ENCODE data around the gene UBQLN4.
"Not testable (repeated sequence)": the region's sequence is repeated elsewhere in the genome, so short reads cannot be mapped to it uniquely, and the experiment has no call there.

UBQLN4 gene

DNA sequence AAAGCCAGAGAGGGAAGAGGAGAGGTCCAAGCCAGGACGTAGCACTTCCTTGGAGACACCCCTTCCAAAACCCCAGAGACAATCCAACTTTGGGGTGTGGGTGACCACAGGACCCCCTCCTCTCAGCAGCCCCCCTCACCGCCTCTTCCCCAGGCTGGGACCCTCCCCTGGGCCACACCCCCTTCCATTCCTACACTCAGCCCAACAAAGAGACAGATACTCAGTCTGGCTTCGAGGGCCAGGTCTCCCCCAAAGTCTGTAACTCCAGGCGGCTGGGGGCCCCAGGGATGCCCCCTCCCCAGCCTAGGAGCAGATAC, 27.2 kb upstream of the UBQLN4 start:
- no peak for DNase-seq

DNA sequence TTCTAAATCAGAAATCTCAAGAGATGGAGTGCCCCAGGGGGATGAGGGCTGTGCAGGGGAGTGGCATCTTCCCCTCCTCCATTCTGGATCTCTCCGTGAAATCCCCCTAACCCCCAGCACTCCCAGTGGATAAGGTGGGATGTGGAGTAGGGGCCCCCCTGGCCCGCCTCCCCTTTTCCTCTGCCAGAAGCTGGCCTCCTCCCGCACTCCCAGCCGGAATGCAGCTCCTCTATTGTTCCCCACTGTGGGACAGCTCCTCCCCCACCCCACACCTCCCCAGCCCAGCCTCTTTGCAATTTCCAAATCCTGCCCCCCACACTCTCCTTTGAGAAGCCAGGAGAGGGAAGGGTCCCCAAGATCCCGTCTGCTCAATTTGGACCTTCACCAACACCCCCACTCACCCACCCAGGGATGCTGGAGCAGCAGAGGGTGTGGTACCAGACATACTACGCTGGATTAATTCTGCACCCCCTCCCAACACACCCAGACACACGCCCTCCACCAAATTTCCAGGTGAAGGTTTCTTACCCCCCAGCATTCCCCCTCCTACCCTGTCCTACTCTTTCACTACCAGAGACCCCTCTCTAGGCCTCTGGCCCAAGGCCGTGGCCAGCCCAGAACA, 26.8 kb upstream of the UBQLN4 start:
- no peak for DNase-seq

DNA sequence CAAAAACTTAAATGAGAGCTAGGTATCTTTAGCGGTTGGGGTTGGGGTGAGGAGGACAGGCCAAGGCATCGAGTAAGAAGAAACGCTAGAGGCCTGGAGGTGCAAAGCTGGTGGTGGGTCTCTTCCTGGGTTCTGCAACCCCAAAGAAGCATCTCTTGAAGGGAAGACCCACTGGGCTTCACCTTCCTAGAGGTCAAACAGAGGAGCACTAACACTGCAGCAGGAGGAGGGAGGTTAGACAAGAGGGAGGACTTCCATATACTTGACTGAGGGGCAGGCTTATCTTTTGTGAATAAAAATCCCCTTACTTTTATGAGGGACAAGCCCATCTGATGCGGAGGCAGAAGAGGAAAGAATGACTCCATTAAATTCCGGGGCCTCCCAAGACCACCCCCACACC, 26.2 kb upstream of the UBQLN4 start:
- DNase-seq: no peak

DNA sequence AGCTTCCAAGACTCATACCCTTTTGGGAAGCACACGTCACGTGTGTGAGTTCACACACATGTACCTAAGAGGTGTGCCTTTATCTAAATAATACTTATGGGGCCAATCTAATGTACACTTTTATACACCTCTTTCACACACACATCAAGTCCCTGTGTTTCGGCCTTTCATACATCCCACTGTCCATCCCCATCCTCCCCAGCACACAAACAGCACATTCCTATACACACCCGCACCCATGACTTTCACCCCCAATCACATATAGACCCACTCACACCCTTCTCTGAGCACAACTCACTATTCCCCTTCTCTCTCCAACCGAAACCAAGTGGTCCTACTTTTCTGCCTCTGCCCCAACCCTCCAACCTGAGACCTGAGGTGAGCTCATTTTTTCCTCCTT, 25.1 kb upstream of the UBQLN4 start:
- DNase-seq: no peak

DNA sequence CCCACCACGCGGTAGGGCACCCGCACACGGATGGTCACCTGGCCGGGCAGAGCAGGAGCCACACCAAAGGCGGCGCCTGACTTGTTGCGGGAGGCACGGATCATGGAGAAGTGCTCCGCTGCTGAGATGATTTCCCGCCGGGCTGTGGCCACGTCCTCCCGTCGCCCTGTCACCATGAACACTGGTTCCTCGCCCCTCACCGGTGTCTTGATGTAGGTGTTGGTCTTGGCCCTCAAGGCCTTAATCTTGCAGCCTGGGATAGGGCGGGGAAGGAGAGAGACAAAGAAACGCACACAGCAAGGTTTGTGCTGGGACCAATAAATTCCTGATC, 23.8 kb upstream of the UBQLN4 start:
- no peak for DNase-seq

DNA sequence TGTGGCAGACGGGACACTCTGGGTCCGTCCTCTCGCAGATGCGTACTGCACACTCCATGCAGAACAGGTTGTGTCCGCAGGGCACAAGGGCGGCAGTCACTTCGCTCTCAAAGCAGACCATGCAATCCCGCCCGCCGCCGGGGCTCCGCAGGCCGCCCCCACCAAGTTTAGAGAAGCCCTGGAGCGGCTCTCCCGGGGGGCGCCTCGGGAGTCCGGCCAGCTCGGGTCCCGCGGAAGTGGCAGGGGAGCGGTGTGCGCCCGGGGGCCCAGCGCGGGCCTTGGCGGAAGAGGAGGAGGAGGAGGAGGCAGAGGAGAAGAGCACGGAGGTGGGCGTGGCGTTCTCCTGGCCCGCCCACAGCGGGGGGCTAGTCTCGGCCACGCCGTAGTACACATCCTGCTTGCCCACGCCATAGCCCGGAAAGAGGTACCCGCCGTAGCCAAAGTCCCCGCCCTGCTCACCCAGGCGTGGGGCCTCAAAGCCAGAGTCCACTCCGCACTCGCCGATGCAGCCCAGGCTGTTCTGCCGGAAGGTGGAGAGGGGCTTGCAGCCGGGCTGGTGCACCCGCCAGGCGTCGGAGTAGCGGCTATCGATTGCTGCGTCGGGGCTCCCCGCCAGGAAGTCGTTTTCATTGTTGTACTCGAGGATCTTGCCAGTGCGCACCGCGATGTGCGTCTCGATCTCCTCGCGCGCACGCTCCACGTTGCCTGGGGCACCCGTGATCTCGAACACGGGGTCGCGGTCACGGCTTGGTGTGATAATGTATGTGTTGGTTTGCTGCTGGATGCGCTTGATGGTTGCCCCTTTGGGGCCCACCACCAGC, 23.2 kb upstream of the UBQLN4 start:
- no peak for DNase-seq

DNA sequence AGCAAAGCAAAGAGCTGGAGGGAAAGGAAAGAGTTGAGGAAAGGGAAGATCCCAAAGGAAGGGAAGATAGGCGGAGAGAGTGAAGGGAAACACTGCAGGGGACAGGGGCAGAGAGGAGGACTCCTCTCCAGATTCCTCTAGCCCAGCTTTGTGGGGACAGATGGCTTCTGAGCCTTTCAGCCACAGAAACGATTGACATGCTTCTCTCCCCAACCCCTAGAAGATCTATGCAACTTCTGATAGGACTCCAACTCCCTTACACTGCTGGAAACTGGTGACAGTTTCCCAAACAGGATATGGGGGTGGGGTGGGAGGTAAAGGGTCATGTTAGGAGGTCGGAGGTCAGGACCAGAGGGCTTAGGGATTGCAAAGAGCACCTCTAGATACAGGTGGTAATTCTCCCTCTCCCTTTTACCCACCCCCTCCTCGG, 22.2 kb upstream of the UBQLN4 start:
- no peak for DNase-seq

DNA sequence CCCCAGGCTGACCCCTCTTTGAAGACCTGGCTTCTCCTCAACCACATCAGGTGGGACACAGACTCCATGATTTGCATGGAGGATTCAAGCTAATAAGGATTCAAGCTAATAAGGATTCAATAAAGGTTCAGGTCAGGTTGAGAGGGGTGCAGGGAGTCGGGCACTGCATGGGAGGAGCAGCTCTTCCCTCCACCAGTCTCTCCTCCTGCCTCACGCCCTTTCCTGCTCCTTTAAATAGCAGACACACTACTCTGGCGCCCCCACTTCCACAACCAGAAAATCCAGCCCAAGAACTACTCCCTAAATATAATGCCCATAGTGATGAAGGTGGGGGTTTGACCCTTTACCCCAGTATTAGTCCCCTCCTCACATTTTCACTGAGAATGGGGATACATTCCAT, 21.6 kb upstream of the UBQLN4 start:
- no peak for DNase-seq

DNA sequence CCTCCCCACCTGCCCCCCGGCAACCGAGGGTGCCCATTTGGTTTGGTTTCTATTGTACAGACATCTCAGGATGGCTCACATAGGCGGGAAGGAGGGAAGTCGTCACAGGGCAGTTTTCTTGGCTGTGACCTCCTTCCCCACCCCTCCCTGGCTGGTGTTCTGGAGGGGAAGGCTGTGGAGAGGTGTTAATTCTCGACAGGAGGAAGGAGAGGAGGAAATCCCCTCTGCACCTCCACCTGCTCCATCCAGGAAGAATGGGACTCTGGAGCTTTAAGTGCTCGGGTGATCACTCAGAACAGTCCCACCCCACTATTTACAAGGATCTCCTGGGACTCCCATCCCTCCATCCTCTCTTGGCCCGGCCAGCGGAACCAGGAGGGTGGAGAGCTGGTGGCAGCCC, 21.1 kb upstream of the UBQLN4 start:
- DNase-seq: no peak

DNA sequence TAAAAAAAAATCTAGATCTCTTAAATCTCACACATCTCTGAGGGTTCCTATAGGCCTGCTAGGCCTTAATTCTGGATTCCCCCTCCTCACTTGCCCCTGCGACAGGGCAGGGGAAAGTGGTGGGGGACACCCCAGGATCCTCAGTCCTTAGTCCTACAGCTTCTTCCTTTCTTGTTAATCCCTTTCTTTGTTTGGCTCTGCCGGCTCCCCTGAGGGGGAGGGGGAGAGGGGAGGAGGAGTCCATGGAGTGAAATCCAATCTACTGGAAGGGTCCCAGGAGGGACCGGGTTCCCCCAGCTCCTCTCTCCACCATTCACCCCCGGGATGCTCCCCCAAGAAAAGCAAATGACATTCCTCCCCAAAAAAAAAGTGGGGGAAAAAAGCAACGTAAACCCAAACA, 20.1 kb upstream of the UBQLN4 start:
- DNase-seq: no peak

DNA sequence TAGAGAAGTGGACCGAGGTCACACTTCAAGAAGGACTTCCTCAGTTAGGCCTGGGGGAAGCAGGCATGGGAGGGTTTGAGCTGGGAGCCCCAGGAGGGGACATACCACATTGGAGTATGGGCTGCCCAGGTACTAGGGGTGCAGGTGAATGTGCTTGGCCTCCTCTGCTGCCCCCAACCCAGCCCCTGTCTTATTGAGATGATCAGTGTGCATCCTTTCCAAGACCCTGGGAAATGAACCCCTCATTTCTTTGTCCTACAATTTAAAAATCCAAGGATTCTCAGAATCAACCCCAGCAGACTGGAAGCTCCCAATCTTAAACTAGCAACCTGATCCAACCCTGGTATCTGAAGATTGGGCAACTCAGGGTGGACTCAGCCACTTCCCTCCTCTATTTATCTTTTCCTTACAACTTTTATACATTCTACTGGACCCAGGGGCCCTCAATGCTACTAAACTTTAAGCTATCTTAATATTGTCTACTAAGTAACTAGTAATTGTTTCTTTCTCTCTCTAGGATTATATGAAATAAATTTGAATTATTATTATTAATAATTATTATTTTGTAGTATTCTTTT, 19.6 kb upstream of the UBQLN4 start:
- no peak for DNase-seq

DNA sequence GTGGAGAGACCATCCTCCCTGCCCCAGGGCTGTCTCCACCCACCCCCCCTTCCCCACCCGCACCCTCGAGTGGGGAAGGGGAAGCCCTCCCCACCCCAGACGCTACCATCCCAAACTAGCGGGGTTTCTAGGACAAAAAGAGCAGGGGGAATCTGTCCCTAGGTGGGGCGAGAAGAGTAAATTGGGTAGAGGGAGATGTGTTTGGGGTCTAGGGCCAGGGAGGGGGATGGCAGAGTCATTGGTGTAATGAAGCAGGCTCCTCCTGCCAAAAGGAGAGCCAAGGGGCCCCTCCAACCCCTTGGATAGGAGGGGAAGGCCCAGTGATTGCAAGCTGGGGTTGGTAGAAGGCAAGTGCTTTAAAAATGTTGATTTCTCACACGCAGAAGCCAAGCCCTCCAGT, 18.7 kb upstream of the UBQLN4 start:
- no peak for DNase-seq

DNA sequence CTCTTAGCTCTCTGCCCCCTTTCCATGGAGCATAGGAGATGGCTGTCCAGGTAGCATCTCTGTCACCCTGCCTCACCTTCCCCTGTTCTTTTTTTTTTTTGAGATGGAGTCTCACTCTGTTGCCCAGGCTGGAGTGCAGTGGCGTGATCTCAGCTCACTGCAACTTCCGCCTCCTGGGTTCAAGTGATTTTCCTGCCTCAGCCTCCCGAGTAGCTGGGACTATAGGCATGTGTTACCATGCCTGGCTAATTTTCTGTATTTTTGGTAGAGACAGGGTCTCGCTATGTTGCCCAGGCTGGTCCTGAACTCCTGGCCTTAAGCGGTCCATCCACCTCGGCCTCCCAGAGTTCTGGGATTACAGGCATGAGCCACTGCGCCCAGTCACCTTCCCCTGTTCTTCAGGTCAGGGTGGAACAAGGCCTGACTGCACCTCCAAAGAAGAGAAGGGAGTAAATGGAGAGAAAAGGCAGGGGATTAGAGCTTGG, 17.8 kb upstream of the UBQLN4 start:
- not testable (repeated sequence) for DNase-seq

DNA sequence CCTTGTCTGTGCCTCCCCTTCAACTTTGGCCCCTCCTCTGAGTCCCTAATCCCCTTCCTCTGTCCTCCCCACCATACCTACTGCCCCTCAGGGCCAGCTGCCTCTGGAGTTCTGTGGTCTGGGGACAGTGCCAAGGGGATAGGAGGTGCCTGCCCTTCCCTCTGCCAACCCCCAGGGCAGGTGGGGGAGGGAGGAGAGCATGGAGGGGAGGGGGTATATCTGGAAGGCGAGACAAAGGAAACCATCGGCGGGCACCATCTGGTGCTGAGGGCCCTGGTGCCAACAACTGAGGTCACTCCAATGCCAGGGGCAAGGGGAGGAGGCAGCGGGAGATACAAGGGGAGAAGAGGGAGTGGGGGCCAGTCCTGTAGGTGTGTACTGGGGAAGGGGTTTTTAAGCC, 16.9 kb upstream of the UBQLN4 start:
- no peak for DNase-seq

DNA sequence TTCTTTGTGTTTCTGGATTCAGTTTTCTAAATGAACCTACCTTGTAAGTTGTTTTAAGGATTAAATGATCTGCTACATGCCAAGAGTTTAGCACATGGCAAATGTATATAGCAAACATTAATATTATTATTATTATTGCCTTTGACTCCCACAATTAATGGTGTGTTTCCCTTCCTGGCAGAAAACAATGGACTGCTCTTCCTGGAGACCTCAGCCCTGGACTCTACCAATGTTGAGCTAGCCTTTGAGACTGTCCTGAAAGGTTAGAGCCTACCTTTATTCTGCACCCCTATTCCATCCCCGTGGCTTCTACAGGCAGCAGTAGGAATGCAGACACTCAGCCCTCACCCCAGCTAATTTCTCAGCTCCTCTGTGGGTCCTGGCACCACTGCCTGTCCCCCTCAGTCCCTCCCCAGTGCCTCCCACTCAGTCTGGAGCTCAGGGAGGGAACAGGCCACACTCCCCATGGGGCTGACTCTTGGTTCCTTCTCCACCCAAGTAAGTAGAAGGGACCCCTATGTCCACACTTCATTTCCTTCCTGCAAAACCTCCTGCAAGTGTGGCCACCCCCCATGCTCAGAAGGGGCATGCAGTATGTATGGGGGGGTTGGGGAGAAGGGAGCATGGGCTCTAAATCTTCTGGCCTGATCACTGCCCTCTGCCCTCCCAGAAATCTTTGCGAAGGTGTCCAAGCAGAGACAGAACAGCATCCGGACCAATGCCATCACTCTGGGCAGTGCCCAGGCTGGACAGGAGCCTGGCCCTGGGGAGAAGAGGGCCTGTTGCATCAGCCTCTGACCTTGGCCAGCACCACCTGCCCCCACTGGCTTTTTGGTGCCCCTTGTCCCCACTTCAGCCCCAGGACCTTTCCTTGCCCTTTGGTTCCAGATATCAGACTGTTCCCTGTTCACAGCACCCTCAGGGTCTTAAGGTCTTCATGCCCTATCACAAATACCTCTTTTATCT, 16.2 kb upstream of the UBQLN4 start:
- DNase-seq: no peak

DNA sequence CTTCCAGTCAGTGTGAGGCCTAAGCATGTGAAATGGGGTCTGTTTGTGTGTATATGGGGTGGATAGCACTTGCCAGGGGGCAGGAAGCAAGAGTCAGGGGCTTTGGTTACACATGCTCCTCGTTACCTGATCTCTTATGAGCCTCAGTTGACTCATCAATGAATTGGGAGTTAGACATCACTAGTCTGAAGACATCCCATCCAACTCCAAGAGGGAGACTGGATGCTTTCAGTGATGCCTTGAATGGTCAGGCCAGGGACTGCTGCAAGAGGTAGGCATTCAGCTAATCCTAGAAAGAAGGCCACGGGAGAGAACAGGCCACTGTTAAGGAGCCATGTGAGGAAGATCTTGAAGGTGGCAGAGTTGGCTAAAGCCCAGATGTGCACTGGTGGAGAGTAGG, 13.7 kb upstream of the UBQLN4 start:
- no peak for DNase-seq

DNA sequence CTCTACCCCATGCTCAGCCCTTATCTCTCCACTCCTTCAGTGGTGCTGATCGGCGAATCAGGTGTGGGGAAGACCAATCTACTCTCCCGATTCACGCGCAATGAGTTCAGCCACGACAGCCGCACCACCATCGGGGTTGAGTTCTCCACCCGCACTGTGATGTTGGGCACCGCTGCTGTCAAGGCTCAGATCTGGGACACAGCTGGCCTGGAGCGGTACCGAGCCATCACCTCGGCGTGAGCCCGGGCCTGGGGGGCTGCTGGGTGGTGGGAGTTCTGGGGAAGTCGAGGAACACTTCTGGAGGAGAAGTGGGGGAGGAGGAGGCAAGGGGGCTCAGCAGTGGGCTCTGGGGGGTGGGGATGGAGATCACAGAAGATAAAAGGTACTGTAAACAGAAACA, 12.3 kb upstream of the UBQLN4 start:
- DNase-seq: no peak

DNA sequence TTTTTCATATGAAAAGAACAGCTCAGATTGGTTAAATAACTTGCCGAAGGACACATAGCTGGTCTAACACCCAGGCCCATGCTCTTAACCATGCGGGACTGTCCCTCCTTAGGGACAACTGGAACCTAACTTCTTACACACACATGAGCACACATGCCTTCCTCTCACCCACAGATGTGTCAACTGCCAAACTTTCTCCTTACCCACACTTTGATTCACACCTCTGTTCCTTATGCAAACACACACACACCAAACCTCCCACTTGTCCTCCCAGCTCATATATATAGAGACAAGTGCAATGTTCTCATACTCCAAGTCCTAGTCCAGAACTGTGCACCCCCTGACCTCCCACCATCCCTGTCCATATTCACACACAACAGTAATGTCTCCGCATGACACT, 11.6 kb upstream of the UBQLN4 start:
- DNase-seq: no peak

DNA sequence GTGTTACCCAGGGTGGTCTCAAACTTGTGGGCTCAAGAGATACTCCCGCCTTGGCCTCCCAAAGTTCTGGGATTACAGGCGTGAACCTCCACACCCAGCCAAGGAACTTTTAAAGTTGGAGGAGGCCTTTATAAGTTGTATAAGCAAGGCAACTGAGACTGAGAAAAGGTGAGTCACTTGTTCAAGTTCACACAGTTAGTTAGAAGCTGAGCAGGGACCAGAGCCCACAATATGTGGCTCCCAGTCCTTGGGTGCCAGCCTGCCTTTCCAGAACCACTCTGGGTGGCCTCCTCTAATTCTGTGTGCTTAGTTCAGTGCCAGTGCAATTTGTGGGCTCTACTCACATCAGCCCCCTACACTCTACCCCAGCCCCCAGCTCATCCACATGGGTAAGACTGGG, 11.0 kb upstream of the UBQLN4 start:
- no peak for DNase-seq

DNA sequence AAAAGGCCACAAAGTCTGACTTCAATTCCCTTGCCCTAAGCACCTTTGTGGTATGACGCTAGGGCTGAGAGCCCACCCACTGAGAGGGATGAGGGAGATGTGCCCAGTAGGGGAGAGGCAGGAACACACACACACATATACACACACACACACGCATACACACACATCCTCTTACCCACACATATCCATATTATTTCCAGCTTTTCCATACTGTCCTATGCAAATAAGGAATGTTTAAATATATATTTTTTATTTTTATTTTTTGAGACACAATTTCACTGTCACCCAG, 10.3 kb upstream of the UBQLN4 start:
- no peak for DNase-seq

DNA sequence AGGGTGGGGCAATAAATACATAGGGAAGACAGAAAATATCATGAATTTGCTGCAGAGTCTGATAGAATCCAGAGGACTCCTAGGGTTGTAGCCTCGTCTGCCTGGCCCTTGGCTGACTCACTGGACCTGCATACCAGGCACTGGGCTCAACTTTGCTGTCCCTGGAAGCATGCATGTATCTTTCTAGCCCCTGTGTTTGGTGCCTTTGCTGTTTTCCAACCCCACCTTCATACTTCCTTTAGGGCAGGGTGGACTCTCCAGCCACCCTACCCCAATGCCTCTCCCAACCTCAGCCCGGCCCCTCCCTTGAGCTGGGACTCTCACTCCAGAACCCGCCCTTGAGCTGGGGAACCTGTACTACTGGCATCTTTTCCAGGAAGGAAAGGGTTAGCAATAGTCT, 8.6 kb upstream of the UBQLN4 start:
- no peak for DNase-seq

DNA sequence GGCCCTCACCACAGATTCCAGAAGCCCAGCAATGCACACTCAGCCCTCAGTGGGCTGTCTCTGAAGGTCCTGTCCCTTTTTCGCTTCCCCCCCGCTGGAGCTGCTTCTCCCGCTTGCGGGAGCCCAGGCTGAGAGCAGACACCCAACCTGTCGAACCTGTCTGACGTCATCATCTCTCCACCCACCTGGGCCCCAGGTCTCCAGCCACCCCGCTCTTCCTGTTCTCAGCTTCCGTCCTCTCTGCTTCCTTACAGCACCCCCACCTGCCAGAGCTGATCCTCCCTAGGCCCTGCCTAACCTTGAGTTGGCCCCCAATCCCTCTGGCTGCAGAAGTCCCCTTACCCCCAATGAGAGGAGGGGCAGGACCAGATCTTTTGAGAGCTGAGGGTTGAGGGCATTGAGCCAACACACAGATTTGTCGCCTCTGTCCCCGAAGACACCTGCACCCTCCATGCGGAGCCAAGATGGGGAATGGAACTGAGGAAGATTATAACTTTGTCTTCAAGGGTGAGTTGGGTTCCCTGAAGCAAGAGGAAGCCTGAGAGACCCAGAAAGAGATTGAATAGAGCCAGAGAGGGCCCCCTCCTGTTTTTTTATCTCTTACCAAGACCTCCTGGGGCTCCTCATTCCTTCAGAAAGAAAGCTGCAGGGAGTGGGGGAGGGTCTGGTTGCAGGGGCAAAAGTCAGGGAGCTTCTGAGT, 7.5 kb upstream of the UBQLN4 start, which contains the start of gene RAB25:
Gene RAB25, plus strand, starts transcription at position 224 of the 700 bp plus-strand sequence. Its CDS starts 241 bp downstream, at position 465.
- no peak for DNase-seq

DNA sequence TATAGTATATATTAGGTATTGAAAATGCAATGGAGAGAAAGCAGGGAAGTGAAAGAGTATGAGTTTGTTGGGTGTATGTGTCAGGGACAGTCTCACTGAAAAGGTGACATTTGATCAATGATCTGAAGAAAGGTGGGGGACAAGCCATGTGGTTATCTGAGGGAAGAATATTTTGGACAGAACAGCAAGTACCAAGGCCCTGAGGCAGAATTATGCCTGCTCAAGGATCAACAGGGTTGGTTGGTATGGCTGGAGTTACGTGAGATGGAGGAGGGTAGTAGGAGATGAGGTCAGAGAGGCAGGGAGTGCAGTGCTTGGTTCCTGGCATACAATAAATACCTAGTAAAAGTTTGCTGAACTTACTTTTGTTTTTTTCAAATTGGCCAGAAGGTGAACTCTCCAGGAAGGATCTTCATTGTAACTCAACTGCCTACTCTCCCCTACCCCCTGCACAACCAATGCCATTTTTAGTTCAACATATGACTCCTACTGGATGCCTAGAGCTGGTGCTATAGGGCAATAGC, 2.8 kb upstream of the UBQLN4 start:
- DNase-seq: no peak

Data from stimulated activated naive CD4-positive, alpha-beta T cell treated with Interleukin-2 at 50 U/mL for 16 hours (primary cell).